ENCODE measurements around the gene SLX9. TPM values are rescaled to one million over a fixed set of nuclear protein-coding genes. Genes with fewer than 3 reads are reported as not detected.

The SLX9 gene
- total RNA-seq = 46.4 and 50.6 TPM in 2 replicates
- polyA plus RNA-seq = 27.0 and 27.7 TPM in 2 replicates
- 22.2 and 31.4 TPM in 2 replicates for polyA plus RNA-seq (2011; cell fraction: cytosol; rRNA removed)
- 12.9 and 19.4 TPM in 2 replicates for polyA plus RNA-seq (2011; cell fraction: nucleus; rRNA removed)
- polyA plus RNA-seq (2012) = 22.1 and 31.0 TPM in 2 replicates
- polyA minus RNA-seq = 5.8 and 7.4 TPM in 2 replicates
- polyA minus RNA-seq (2011; cell fraction: cytosol; rRNA and poly(A)+ RNA removed) = 43.1 TPM
- polyA minus RNA-seq (2011; cell fraction: nucleus; rRNA and poly(A)+ RNA removed) = 2.3 and 5.7 TPM in 2 replicates
- Bru-seq, nascent RNA = percentile 64 among the genes with signal in this experiment
- BruChase-seq, experiment 1, labeled RNA remaining after a 6-hour chase = percentile 64 among the genes with signal in this experiment
- percentile 73 among the genes with signal in this experiment for BruChase-seq, experiment 2, labeled RNA remaining after a 2-hour chase
- long read RNA-seq, transcript FAM207A-202 (6 exons, 880 nt) = major isoform, 19 of 111 reads
- long read RNA-seq, transcript FAM207A-201 (6 exons, 927 nt) = minor isoform, 14 of 111 reads
- long read RNA-seq, partial matches to known transcripts = 58 of 111 reads
- long read RNA-seq, other reads (novel, unspliced or antisense) = 20 of 111 reads

- CTCF ChIA-PET = interaction anchor here (0.7 to 11.8 kb wide), 8 partner anchors 9 to 427 kb away, joined by 3 to 330 read pairs (median 4); no protein-coding TSS in a partner anchor
- TSS peak; percentile 64 for BruUV-seq (replicated peaks)
- Histone ChIP-seq H3K9me1 (replicated peaks; ENCODE audit: control insufficient read depth, extremely low read depth, insufficient read depth, low read length) (no peaks in the 10 kb centered on the region), H4K20me1 (replicated peaks; ENCODE audit: control insufficient read depth, extremely low read depth, insufficient read depth, low read length) (no peaks in the 10 kb centered on the region), H3K36me3 (ENCODE audit: control insufficient read depth in 2 of 2, extremely low read depth in 1 of 2, insufficient read depth in 2 of 2, low read length in 2 of 2) (peaks cover 7 to 9% of the 10 kb centered on the region in 2 experiments), H3K27me3 (ENCODE audit: control insufficient read depth in 2 of 2, insufficient read depth in 2 of 2, low read length in 2 of 2) (no peaks in the 10 kb centered on the region), H3K4me1 (ENCODE audit: control insufficient read depth, extremely low read depth, insufficient read depth, low read length) (peaks cover 18% of the 10 kb centered on the region), H3K9me3 (replicated peaks; ENCODE audit: control insufficient read depth, insufficient read depth, low read length) (no peaks in the 10 kb centered on the region), H3K4me2 (ENCODE audit: insufficient read depth, low read length) (peak within 1 kb of the TSS; percentile 89), H2AFZ (ENCODE audit: low read depth, low read length) (peak within 1 kb of the TSS; percentile 99), H3K9ac (replicated peaks; ENCODE audit: extremely low read depth, insufficient read depth, low read length) (peak within 1 kb of the TSS; percentile 76), H3K4me3 (replicated peaks in 1 of 3; ENCODE audit: insufficient read depth in 1 of 3, low read depth in 1 of 3, low read length in 3 of 3) (peak within 1 kb of the TSS; percentile 48 to 83 (median 60)), H3K79me2 (ENCODE audit: control insufficient read depth, insufficient read depth, low read length) (peaks cover 42% of the 10 kb centered on the region), H3K27ac (ENCODE audit: insufficient read depth, low read depth, low read length) (peak within 1 kb of the TSS; percentile 47)
- DNase-seq (ENCODE audit: low read depth, low spot score) (peak; percentile 39), FAIRE-seq (no peak)
- POLR2A ChIA-PET = no interaction called here
- intact Hi-C loops (cut with micrococcal nuclease) (loop anchor here (10.0 kb wide), 1 partner anchor 425 kb away; no protein-coding TSS in a partner anchor), dilution Hi-C loops (cut with MboI; ENCODE audit: extremely low pct_ligation_motif_present, low sequenced_read_pairs) (loop anchor here (25.0 kb wide), 1 partner anchor 198 kb away; no protein-coding TSS in a partner anchor)
- peak; percentile 86 for TF ChIP-seq POLR2AphosphoS5 (IDR thresholded peaks at IDR 0.05; ENCODE audit: insufficient read depth, low read depth, low read length)
- TF ChIP-seq GATA2 (IDR thresholded peaks at IDR 0.05; ENCODE audit: insufficient read depth, insufficient read length, low read depth, low read length) = no peak
- TF ChIP-seq FOS (IDR thresholded peaks at IDR 0.05; ENCODE audit: borderline replicate concordance, insufficient read depth, low read length) = no peak
- TF ChIP-seq POLR2A (IDR thresholded peaks at IDR 0.05; ENCODE audit: low read depth, low read length) = peak; percentile 81
Measured at GRCh38 chr21:44939532-44940115, at the start of gene SLX9. Gene SLX9, plus strand, starts transcription at chr21:44940029. Its CDS starts 29 bp downstream, at chr21:44940058.

Data from endothelial cell of umbilical vein (primary cell).